ENCODE measurements around the gene KIF20A. TPM values are rescaled to one million over a fixed set of nuclear protein-coding genes. Genes with fewer than 3 reads are reported as not detected.
"Not testable (repeated sequence)": the region's sequence is repeated elsewhere in the genome, so short reads cannot be mapped to it uniquely, and the experiment has no call there.

The KIF20A gene
- total and polyA plus RNA-seq, 2 experiments from 2014 or later: 41.0 to 60.4 TPM

DNA sequence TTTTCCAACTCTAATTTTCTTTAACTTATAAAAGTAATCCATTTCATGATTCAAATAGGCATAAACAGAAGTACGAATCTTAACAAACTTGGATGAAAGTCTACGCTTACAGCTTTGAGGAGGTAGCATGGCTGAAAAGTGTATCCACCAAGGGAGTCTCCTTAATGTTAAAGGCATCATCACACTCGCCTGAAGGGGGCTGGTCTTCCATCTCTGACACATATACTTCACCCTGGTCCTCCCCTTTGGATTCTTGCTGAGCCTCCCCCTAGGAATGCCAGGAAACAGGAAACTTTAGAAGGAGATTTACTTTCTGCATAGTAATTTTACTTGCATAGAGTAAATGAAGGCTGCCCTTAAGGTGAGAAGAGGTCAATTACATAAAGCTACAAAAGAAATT is 29.4 kb upstream of the KIF20A start:
- H3K36me3 ChIP-seq (ENCODE audit: insufficient read depth): no peaks in the 10 kb centered on the region
- H3K9me2 ChIP-seq (ENCODE audit: insufficient read depth): no peaks in the 10 kb centered on the region
- H2AFZ ChIP-seq: no peak overlapping the region
- H3K4me2 ChIP-seq: no peak overlapping the region
- H3K4me1 Mint-ChIP-seq: peaks cover 2% of the 10 kb centered on the region; the same call in 1 of the 3 replicates
- no peaks in the 10 kb centered on the region for H3K36me3 Mint-ChIP-seq (ENCODE audit: low read depth)
- no peaks in the 10 kb centered on the region for H3K27me3 ChIP-seq (ENCODE audit: insufficient read depth)
- no peak overlapping the region for H3K27ac ChIP-seq (ENCODE audit: low read depth)
- H3K27ac Mint-ChIP-seq: no peak overlapping the region
- H3K4me3 Mint-ChIP-seq: no peak overlapping the region
- ATAC-seq (peak; percentile 81), DNase-seq (ENCODE audit: low spot score) (peak; percentile 68)
- H3K4me3 ChIP-seq: no peak overlapping the region
- H3K79me2 ChIP-seq (replicated peaks; ENCODE audit: insufficient read depth): no peaks in the 10 kb centered on the region
- no peaks in the 10 kb centered on the region for H3K4me1 ChIP-seq (ENCODE audit: insufficient read depth)
- H3K9me3 Mint-ChIP-seq: no peaks in the 10 kb centered on the region
- H3F3A ChIP-seq (replicated peaks; ENCODE audit: low read depth): no peaks in the 10 kb centered on the region
- peaks cover 3% of the 10 kb centered on the region for H3K27me3 Mint-ChIP-seq (ENCODE audit: insufficient read depth, low read depth, poor library complexity)
- TF ChIP-seq CREB1 (CRISPR knock-in tag; IDR thresholded peaks at IDR 0.05; ENCODE audit: low read depth) (no peak), POLR2AphosphoS5 (IDR thresholded peaks at IDR 0.05; ENCODE audit: low read depth) (no peak), JUNB (IDR thresholded peaks at IDR 0.05; ENCODE audit: unreplicated experiment) (no peak), EZH2 (IDR thresholded peaks at IDR 0.05; ENCODE audit: low read depth, unreplicated experiment) (no peak), EZH2phosphoT487 (IDR thresholded peaks at IDR 0.05; ENCODE audit: unreplicated experiment) (no peak), ZNF114 (CRISPR knock-in tag; IDR thresholded peaks at IDR 0.05) (no peak), ZNF331 (CRISPR knock-in tag; IDR thresholded peaks at IDR 0.05; ENCODE audit: low read depth) (no peak)
- TF ChIP-seq, protein P1, sequence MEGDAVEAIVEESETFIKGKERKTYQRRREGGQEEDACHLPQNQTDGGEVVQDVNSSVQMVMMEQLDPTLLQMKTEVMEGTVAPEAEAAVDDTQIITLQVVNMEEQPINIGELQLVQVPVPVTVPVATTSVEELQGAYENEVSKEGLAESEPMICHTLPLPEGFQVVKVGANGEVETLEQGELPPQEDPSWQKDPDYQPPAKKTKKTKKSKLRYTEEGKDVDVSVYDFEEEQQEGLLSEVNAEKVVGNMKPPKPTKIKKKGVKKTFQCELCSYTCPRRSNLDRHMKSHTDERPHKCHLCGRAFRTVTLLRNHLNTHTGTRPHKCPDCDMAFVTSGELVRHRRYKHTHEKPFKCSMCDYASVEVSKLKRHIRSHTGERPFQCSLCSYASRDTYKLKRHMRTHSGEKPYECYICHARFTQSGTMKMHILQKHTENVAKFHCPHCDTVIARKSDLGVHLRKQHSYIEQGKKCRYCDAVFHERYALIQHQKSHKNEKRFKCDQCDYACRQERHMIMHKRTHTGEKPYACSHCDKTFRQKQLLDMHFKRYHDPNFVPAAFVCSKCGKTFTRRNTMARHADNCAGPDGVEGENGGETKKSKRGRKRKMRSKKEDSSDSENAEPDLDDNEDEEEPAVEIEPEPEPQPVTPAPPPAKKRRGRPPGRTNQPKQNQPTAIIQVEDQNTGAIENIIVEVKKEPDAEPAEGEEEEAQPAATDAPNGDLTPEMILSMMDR (conservative IDR thresholded peaks at IDR 0.05; ENCODE audit: low read depth in 2 of 2): 0 out of 4 replicates have a peak, but pooled peaks of 1 of the 2 experiments have one; percentile 1
- no peaks in the 10 kb centered on the region for H4K20me1 ChIP-seq (replicated peaks; ENCODE audit: insufficient read depth)

GRCh38 chr5:138155977-138156376 is 22.9 kb upstream of the KIF20A start:
- peaks cover 47% of the 10 kb centered on the region for H3K36me3 Mint-ChIP-seq (ENCODE audit: low read depth)
- not testable (repeated sequence) for H3K4me2 ChIP-seq; H3K9me2 ChIP-seq (ENCODE audit: insufficient read depth); H3K4me1 ChIP-seq (ENCODE audit: insufficient read depth); H2AFZ ChIP-seq; H3K27me3 ChIP-seq (ENCODE audit: insufficient read depth); H3K9me3 Mint-ChIP-seq; H3K4me3 Mint-ChIP-seq; DNase-seq (ENCODE audit: low spot score); H3K79me2 ChIP-seq (replicated peaks; ENCODE audit: insufficient read depth); H3K4me1 Mint-ChIP-seq; H3K27ac ChIP-seq (ENCODE audit: low read depth); H4K20me1 ChIP-seq (replicated peaks; ENCODE audit: insufficient read depth); H3K27ac Mint-ChIP-seq; H3F3A ChIP-seq (replicated peaks; ENCODE audit: low read depth); H3K4me3 ChIP-seq; H3K27me3 Mint-ChIP-seq (ENCODE audit: insufficient read depth, low read depth, poor library complexity); ATAC-seq
- peaks cover 39% of the 10 kb centered on the region for H3K36me3 ChIP-seq (ENCODE audit: insufficient read depth)

DNA sequence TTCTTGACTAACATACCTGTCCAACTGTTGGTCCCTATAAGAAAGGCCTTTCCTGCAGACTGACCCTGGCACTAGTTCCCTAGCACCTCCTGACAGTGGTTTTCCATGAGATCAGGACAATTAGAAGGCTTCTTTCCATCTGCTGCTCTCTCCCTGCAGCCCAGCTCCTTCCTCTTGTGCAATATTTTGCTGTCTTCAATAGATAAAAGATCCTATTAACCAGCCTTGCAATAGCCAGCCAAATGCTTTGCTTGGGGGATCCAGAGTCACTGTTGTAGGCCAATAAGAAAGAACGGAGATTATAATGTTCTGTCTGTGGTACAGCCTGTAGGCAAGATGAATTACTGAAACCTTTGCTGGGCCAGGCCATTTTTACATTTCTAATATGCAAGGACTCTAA is 21.3 kb upstream of the KIF20A start:
- ATAC-seq: no peak
- H3K36me3 ChIP-seq (ENCODE audit: insufficient read depth): peaks cover 55% of the 10 kb centered on the region
- H3K9me3 Mint-ChIP-seq: no peaks in the 10 kb centered on the region
- no peak for TF ChIP-seq STAT1 (IDR thresholded peaks at IDR 0.05; ENCODE audit: unreplicated experiment)
- TF ChIP-seq, protein P2, sequence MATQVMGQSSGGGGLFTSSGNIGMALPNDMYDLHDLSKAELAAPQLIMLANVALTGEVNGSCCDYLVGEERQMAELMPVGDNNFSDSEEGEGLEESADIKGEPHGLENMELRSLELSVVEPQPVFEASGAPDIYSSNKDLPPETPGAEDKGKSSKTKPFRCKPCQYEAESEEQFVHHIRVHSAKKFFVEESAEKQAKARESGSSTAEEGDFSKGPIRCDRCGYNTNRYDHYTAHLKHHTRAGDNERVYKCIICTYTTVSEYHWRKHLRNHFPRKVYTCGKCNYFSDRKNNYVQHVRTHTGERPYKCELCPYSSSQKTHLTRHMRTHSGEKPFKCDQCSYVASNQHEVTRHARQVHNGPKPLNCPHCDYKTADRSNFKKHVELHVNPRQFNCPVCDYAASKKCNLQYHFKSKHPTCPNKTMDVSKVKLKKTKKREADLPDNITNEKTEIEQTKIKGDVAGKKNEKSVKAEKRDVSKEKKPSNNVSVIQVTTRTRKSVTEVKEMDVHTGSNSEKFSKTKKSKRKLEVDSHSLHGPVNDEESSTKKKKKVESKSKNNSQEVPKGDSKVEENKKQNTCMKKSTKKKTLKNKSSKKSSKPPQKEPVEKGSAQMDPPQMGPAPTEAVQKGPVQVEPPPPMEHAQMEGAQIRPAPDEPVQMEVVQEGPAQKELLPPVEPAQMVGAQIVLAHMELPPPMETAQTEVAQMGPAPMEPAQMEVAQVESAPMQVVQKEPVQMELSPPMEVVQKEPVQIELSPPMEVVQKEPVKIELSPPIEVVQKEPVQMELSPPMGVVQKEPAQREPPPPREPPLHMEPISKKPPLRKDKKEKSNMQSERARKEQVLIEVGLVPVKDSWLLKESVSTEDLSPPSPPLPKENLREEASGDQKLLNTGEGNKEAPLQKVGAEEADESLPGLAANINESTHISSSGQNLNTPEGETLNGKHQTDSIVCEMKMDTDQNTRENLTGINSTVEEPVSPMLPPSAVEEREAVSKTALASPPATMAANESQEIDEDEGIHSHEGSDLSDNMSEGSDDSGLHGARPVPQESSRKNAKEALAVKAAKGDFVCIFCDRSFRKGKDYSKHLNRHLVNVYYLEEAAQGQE (IDR thresholded peaks at IDR 0.05; ENCODE audit: unreplicated experiment): no peak
- no peak for TF ChIP-seq NANOG (IDR thresholded peaks at IDR 0.05; ENCODE audit: borderline replicate concordance)
- TF ChIP-seq POLR2AphosphoS5 (IDR thresholded peaks at IDR 0.05; ENCODE audit: low read depth): no peak
- TF ChIP-seq ZNF331 (CRISPR knock-in tag; IDR thresholded peaks at IDR 0.05; ENCODE audit: low read depth): no peak
- no peak for TF ChIP-seq EZH2phosphoT487 (IDR thresholded peaks at IDR 0.05; ENCODE audit: unreplicated experiment)
- TF ChIP-seq JUNB (IDR thresholded peaks at IDR 0.05; ENCODE audit: unreplicated experiment): no peak
- TF ChIP-seq ZNF114 (CRISPR knock-in tag; IDR thresholded peaks at IDR 0.05): no peak
- TF ChIP-seq, protein P1 (conservative IDR thresholded peaks at IDR 0.05; ENCODE audit: low read depth in 2 of 2): no peak

More for the DNA sequence above, 21.3 kb upstream of the KIF20A start:
- Histone ChIP-seq H3K79me2 (replicated peaks; ENCODE audit: insufficient read depth) (no peaks in the 10 kb centered on the region), H3K4me3 (no peak overlapping the region), H3K27ac (ENCODE audit: low read depth) (no peak overlapping the region), H4K20me1 (replicated peaks; ENCODE audit: insufficient read depth) (peaks cover 6% of the 10 kb centered on the region), H3F3A (replicated peaks; ENCODE audit: low read depth) (no peaks in the 10 kb centered on the region), H3K4me1 (ENCODE audit: insufficient read depth) (no peaks in the 10 kb centered on the region), H3K4me2 (no peak overlapping the region), H2AFZ (no peak overlapping the region), H3K9me2 (ENCODE audit: insufficient read depth) (no peaks in the 10 kb centered on the region), H3K27me3 (ENCODE audit: insufficient read depth) (no peaks in the 10 kb centered on the region)
- Mint-ChIP-seq H3K27me3 (ENCODE audit: insufficient read depth, low read depth, poor library complexity) (peaks cover 3% of the 10 kb centered on the region), H3K4me3 (no peak overlapping the region), H3K4me1 (no peaks in the 10 kb centered on the region), H3K27ac (no peak overlapping the region), H3K36me3 (ENCODE audit: low read depth) (peaks cover 61% of the 10 kb centered on the region)
- DNase-seq (ENCODE audit: low spot score): no peak
